GM21786 (cell line): ENCODE data around the gene SLC9A9.

Source experiments
- ATAC-seq: cut with Tn5 transposase; IDR thresholded peaks from one replicate; pipeline ENCODE4 v1.9.1; 2021; ENCODE audit not compliant: unreplicated experiment

The SLC9A9 gene

GRCh38 chr3:143269741-143270140 lies 578.5 kb downstream of the SLC9A9 start:
- ATAC-seq, result no peak

- no peak for ATAC-seq
Measured at GRCh38 chr3:143267989-143268388, 580.3 kb downstream of the SLC9A9 start.

DNA sequence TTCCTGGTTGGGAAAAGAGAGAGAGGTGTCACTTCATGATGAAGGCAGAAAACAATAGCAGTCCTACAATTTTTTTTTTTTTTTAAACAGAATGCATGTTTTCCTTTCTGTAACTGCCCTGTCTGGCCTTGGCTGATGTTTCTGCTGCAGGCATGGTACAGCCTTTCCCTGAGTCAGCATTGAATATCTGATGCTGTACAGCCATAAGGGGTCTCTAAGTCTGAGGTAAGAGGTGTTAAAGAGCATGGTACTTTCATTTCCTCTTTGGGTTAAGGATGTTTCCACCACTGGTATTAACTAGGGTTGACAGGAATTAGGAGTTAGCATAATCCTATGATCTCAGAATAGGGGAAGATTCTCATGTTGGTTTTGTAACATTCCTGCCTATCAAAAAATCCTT lies 581.3 kb downstream of the SLC9A9 start:
- ATAC-seq, result no peak

GRCh38 chr3:143266511-143266910 lies 581.8 kb downstream of the SLC9A9 start:
- ATAC-seq, result no peak

- no peak for ATAC-seq
Measured at GRCh38 chr3:143265501-143266070, 582.7 kb downstream of the SLC9A9 start.

DNA sequence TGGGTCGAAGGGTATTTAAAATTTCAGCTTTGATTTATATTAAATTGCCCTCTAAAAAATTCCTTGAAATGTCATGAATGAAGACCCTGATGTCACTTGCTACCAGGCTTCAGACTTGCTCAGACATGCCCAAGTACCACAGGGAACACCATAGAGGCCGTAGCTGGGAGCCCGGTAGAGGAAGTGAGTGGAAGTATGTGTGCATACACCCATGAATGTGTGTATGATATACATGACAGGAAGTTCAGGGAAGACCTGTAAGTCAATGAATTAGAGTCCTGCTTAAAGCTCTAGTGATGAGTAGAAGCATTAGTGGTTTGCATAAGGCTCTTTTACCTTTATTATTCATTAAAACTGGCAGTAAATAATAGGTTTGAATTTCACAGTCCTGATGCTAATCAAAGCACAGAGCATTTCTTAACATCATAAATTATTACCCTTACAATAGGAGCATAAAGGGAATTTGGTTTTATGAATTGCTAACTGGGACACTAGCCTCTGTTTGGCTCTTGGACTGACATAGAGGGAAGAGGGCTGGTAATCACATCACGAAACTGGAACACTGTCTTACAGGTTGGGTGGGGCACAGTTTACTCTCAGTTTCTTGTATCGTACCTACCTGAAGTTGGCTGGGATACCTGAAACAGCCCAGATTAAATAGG lies 584.3 kb downstream of the SLC9A9 start:
- ATAC-seq, result peak; percentile 38

- ATAC-seq, result no peak
Measured at GRCh38 chr3:143261848-143262247, 586.4 kb downstream of the SLC9A9 start.

DNA sequence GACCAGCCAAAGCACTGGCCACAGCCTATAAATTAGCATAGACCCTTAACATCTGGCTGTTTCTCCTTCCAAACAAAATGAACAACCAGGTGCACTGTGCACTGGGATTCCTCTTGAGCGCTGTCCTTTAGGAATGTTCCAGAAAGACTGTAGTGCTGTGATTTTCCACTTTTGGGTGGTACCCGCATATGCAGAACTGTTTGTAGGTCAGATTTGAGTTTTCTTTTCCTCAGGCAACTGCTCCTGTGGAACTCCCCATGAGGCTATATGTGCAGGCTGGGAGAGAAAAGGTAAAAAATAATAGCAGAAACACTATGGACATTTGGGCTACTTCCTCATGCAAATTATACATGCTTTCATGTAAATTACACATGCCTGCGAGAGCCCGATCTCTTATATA lies 589.6 kb downstream of the SLC9A9 start:
- no peak for ATAC-seq

- no peak for ATAC-seq
Measured at GRCh38 chr3:143256416-143256815, 591.9 kb downstream of the SLC9A9 start.

GRCh38 chr3:143255739-143256138 lies 592.5 kb downstream of the SLC9A9 start:
- ATAC-seq, result no peak

DNA sequence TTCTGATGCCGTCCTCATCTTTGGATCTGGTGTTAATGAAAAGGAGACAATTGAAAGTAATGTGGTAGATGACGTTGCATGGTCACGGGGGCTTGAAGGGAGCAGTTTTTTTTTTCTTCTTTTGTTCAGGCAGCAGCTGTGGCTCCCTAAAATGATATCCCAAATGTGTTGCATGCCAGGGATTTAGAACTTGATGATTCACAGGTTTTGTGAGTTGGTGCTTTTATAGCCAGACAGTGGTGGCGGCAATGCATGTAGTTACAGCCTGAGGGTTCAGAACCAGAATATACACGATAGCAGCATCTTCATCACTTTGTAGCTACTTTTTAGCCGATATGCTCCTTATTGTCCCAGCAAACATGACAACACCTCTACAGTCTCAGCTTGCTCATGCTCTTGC lies 595.3 kb downstream of the SLC9A9 start:
- no peak for ATAC-seq

DNA sequence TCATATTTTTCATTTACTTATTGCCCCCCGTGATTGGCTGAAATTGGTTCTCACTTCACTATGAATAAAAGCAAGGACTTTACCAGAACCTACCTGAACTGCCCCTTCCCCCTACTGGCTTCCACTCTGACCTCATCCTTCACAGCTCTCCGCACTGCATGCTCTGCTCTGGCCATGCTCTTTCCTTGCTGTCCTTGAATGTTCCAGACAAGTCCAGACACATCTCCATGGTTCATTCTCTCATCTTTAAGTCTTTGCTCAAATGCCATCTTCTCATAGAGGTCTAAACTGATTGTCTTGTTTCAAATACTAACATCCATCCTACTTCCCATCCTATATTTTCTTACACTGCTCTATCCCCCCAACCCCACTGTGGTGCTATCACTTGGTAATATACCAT lies 599.3 kb downstream of the SLC9A9 start:
- ATAC-seq, result no peak

GRCh38 chr3:143247073-143247472 lies 601.2 kb downstream of the SLC9A9 start:
- ATAC-seq, result no peak

DNA sequence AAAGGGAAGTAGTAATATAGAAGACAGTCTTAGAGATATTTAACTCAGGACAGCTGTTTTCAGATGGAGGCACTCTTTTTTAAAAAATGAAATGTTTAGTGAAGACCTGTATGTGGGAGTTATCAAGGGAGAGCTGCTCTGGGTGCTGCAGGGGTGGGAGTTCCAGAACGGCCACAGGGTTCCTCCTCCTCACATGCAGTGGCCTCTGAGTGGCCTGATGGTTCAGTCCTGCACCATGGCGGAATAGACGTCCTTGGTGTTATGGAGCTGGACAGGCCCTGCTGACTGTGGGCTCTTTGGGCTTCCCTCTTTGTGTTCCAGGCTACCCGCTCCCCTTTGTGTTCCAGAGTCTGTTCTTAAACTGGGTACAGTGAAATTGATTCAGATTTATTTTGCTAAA lies 602.6 kb downstream of the SLC9A9 start:
- no peak for ATAC-seq

DNA sequence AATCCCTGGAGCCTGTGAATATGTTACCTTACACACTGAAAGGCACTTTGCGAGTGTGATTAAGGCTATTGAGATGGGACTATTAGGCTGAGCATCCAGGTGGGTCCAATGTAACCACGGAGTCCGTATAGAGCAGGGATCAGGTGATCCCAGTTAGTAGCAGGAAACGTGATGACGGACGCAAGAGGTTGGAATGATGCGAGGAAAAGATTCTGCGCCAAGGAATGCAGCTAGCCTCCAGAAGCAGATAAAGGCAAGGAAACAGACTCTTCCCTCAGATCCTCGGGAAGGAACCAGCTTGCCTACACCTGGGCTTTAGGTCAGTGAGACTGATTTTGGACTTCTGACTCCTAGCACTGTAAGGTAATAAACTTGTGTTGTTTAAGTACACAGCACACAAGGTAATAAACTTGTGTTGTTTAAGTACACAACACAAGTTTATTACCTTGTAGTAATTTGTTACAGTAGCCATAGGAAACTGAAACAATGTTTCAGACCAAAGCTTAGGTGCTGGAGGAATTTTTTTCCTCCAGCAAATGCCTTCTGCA lies 603.7 kb downstream of the SLC9A9 start:
- ATAC-seq, result no peak

DNA sequence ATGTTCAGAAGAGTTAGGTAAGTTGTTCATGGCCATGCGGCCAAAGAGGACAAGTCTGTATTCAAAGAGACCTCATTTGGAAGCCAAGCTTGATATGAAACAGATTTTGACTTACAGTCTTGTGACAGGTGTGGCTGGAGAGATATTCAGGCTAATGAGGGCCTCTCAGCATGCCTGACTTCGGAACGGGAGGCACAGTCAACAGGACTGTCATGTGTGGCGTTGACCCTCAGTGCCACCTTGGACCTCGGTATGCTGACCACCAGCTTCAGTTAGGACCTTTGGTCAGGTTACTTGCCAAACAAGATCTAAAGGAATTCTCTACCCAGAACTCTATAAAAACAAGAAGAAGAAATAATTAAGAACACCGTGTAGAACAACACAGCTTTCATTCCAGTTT lies 604.6 kb downstream of the SLC9A9 start:
- no peak for ATAC-seq

- ATAC-seq, result no peak
Measured at GRCh38 chr3:143242691-143243090, 605.6 kb downstream of the SLC9A9 start.

- no peak for ATAC-seq
Measured at GRCh38 chr3:143242101-143242500, 606.2 kb downstream of the SLC9A9 start.

DNA sequence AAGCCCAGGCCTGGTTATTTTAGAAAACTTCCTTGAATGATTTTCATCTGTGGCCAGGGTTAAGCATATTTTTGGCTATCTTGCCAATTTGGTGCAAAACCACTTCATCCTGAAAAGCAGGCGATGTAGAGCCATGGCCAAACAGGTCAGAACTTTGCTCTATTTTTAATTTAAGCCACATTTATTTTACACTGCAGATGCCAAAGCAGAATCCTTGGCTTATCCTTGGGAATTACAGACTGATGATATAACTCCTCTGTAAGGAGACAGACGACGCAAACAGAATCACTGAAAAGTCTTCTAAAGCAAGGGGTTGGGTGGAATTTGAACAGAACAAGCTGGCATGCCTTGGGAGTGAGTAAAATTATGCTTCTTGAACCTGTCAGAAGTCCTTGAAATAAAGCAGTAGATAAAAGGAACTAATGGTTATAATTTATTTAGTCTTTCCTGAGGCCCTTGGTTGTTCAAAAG lies 606.8 kb downstream of the SLC9A9 start:
- no peak for ATAC-seq

DNA sequence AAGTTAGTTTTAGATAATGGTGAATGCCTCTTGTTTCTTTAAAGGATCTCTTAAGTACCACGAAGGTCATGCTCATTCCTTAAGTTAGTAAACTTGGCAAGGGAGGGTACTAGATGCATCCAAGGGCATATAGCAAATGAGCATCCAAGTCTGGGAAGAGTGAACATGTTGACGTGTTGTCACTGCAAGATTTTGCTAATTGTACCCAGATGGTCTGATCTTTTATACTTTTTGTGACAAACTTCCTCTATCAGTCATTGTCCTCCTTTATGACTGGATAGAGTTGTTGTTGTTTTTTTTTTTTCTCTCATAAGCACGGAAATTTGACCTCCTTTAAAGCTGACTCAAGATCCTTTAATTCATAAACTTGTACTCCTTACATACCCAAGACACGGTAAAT lies 607.4 kb downstream of the SLC9A9 start:
- no peak for ATAC-seq

- ATAC-seq, result no peak
Measured at GRCh38 chr3:143239031-143239430, 609.2 kb downstream of the SLC9A9 start.

- ATAC-seq, result no peak
Measured at GRCh38 chr3:143237077-143237627, 611.1 kb downstream of the SLC9A9 start.
